Retina (tissue), 1 donor: ENCODE data around the gene CD79A.

Experiments
- DNase-seq: peaks from one replicate; pipeline ENCODE4 v3.0.0-alpha.2; 2016

The CD79A gene

GRCh38 chr19:41886761-41887710, 10.0 kb downstream of the CD79A start:
- DNase-seq, result no peak

- DNase-seq, result no peak
These were observed 10.8 kb downstream of the CD79A start for GRCh38 chr19:41887711-41888382.

- no peak for DNase-seq
These were observed 11.8 kb downstream of the CD79A start for GRCh38 chr19:41888926-41889325.

GRCh38 chr19:41889896-41890295, 12.8 kb downstream of the CD79A start:
- no peak for DNase-seq

GRCh38 chr19:41890936-41891335, 13.9 kb downstream of the CD79A start:
- DNase-seq, result no peak

- DNase-seq, result no peak
These were observed 15.3 kb downstream of the CD79A start for GRCh38 chr19:41892173-41892902.

GRCh38 chr19:41893899-41894298, 16.8 kb downstream of the CD79A start:
- DNase-seq, result no peak

GRCh38 chr19:41894350-41894749, 17.3 kb downstream of the CD79A start:
- DNase-seq, result no peak

- DNase-seq, result no peak
These were observed 18.9 kb downstream of the CD79A start for GRCh38 chr19:41895745-41896580.

GRCh38 chr19:41896581-41896942, 19.5 kb downstream of the CD79A start:
- DNase-seq, result no peak

GRCh38 chr19:41897181-41897580, 20.1 kb downstream of the CD79A start:
- no peak for DNase-seq

- DNase-seq, result no peak
These were observed 20.7 kb downstream of the CD79A start for GRCh38 chr19:41897820-41898219.

- no peak for DNase-seq
These were observed 21.2 kb downstream of the CD79A start for GRCh38 chr19:41898235-41898634.

GRCh38 chr19:41901707-41902360, 24.8 kb downstream of the CD79A start:
- no peak for DNase-seq

GRCh38 chr19:41902594-41902993, 25.5 kb downstream of the CD79A start:
- no peak for DNase-seq

- no peak for DNase-seq
These were observed 26.3 kb downstream of the CD79A start for GRCh38 chr19:41903193-41903953.

GRCh38 chr19:41904118-41904870, 27.2 kb downstream of the CD79A start:
- DNase-seq, result no peak

GRCh38 chr19:41905273-41906002, 28.4 kb downstream of the CD79A start:
- no peak for DNase-seq

GRCh38 chr19:41906271-41906670, 29.2 kb downstream of the CD79A start:
- DNase-seq, result no peak
